Left lung (tissue), 10 donors: ENCODE results near the gene HAND1. TPM values are rescaled to one million over a fixed set of nuclear protein-coding genes. Genes with fewer than 3 reads are reported as not detected.

Experiments
- ATAC-seq: fragments of 200-7000 bp; cut with Tn5 transposase; one replicate; pipeline ENCODE4 v1.9.1; 2020; ENCODE audit warnings: moderate library complexity
- DNase-seq, 4 donors: peaks; one replicate each; pipeline ENCODE4 v3.0.0-alpha.2; 2013 to 2020
- H3K27ac ChIP-seq, 2 donors: fragments of 200-600 bp; sonication (generic) in 1 of 2; one replicate each; pipeline versions ENCODE4 v1.5.0 to v1.8.0; 2020 to 2021
- H3K27me3 ChIP-seq, 2 donors: fragments of 200-600 bp; sonication (generic) in 1 of 2; one replicate each; pipeline versions ENCODE4 v1.5.0 to v1.8.0; 2020 to 2021
- H3K36me3 ChIP-seq, 2 donors: fragments of 200-600 bp; sonication (generic) in 1 of 2; one replicate each; pipeline versions ENCODE4 v1.5.0 to v1.8.0; 2020 to 2021
- H3K4me1 ChIP-seq, 2 donors: fragments of 200-600 bp; one replicate each; pipeline ENCODE4 v1.8.0; 2021
- H3K4me3 ChIP-seq, 2 donors: fragments of 200-600 bp; sonication (generic) in 1 of 2; one replicate each; pipeline versions ENCODE4 v1.5.0 to v1.8.0; 2020 to 2021; ENCODE audit warnings: mild to moderate bottlenecking in 1 of 2
- H3K9me3 ChIP-seq, 2 donors: fragments of 200-600 bp; sonication (generic) in 1 of 2; one replicate each; pipeline versions ENCODE4 v1.5.0 to v1.8.0; 2020 to 2021
- CTCF ChIP-seq, 2 donors: fragments of 200-600 bp; sonication (generic) in 1 of 2; IDR thresholded peaks; one replicate each; pipeline versions ENCODE4 v1.5.0 to v1.8.0; 2021; ENCODE audit warnings: antibody characterized with exemption in 2 of 2
- intact Hi-C, 2 donors: fragments of 100-400 bp; cut with DNase I; formaldehyde crosslinking; loops; one replicate each; pipeline versions ENCODE4 v1.11.2 to v1.14.2; 2022
- polyA plus RNA-seq, 6 donors: library from polyadenylated mRNA; unstranded; fragments of 120-200 nt; gene quantifications; one replicate each; pipeline ENCODE4 v1.2.1, GENCODE V29; 2013; ENCODE audit not compliant: insufficient read length in 6 of 6
- total RNA-seq, 2 donors: library from RNA; stranded (reverse); fragmentation: NEBNext Ultra II Directional; extraction: Animal tissue kit (Norgen Biotek cat#: 25700); gene quantifications; one replicate each; pipeline ENCODE4 v1.2.1, GENCODE V29; 2021
- donor health status: DM: no; HTN: yes; CAD: no.
- donor health status: DM: no; HTN: no; CAD: no.

The HAND1 gene
- total and polyA plus RNA-seq, 8 donors, result not detected

DNA sequence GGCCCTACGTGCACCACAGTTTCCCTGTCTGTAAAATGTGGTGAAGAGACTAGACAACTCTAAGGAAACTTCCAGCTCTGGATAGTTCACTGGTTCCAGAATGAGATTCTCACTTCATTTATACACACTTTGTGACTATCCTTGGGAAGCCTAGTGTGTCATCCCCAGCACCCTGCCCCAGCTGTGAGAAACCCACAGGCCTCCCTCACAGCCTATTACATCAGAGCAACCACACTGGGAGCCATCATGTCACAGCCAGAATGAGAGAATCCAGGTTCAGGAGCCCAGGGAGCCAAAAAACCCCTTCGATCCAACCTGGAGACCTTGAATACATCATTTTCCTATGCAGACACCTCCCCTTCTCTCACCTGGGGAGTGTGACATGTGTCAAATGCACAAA is 21.0 kb upstream of the HAND1 start:
- no peak for TF ChIP-seq CTCF (IDR thresholded peaks at IDR 0.05)
- Histone ChIP-seq H3K9me3 (no peaks in the 10 kb centered on the region), H3K27ac (no peak overlapping the region), H3K4me3 (no peak overlapping the region), H3K27me3 (peaks cover 13 to 40% of the 10 kb centered on the region in 2 donors), H3K4me1 (no peaks in the 10 kb centered on the region), H3K36me3 (no peaks in the 10 kb centered on the region)
- intact Hi-C loops, result no loop called here
- no peak for ATAC-seq
- no peak for DNase-seq

GRCh38 chr5:154498591-154498990 is 20.6 kb upstream of the HAND1 start:
- intact Hi-C loops, result no loop called here
- Histone ChIP-seq H3K4me3 (no peak overlapping the region), H3K27me3 (peaks cover 15 to 44% of the 10 kb centered on the region in 2 donors), H3K36me3 (no peaks in the 10 kb centered on the region), H3K4me1 (no peaks in the 10 kb centered on the region), H3K9me3 (no peaks in the 10 kb centered on the region), H3K27ac (no peak overlapping the region)
- no peak for DNase-seq
- ATAC-seq, result no peak
- TF ChIP-seq CTCF (IDR thresholded peaks at IDR 0.05), result no peak

DNA sequence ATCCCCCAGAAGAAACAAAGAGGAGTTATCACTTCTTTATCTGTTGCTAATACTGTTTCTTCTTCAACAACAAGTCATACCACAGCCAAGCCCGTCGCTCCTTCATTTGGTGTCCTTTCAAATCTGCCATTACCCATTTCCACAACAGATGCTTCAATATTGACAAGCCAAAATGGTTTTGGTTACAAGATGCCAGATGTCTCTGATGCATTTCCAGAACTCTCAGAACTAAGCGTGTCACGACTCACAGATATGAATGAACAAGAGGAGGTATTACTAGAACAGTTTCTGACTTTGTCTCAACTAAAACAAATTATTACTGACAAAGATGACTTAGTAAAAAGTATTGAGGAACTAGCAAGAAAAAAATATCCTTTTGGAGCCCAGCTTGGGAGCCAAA is 16.0 kb upstream of the HAND1 start:
- no peak overlapping the region for H3K4me3 ChIP-seq
- no peak overlapping the region for H3K27ac ChIP-seq
- no peaks in the 10 kb centered on the region for H3K36me3 ChIP-seq
- no peaks in the 10 kb centered on the region for H3K9me3 ChIP-seq
- H3K27me3 ChIP-seq, result peaks cover 33 to 85% of the 10 kb centered on the region in 2 donors
- TF ChIP-seq CTCF (IDR thresholded peaks at IDR 0.05), result no peak
- intact Hi-C loops, result no loop called here
- ATAC-seq (no peak), DNase-seq (no peak)
- H3K4me1 ChIP-seq, result no peaks in the 10 kb centered on the region

GRCh38 chr5:154493274-154493673 is 15.2 kb upstream of the HAND1 start:
- ATAC-seq (no peak), DNase-seq (no peak)
- no peak overlapping the region for H3K27ac ChIP-seq
- H3K27me3 ChIP-seq, result peaks cover 39 to 92% of the 10 kb centered on the region in 2 donors
- no peaks in the 10 kb centered on the region for H3K36me3 ChIP-seq
- intact Hi-C loops, result no loop called here
- H3K4me1 ChIP-seq, result no peaks in the 10 kb centered on the region
- no peak overlapping the region for H3K4me3 ChIP-seq
- TF ChIP-seq CTCF (IDR thresholded peaks at IDR 0.05), result no peak
- no peaks in the 10 kb centered on the region for H3K9me3 ChIP-seq

DNA sequence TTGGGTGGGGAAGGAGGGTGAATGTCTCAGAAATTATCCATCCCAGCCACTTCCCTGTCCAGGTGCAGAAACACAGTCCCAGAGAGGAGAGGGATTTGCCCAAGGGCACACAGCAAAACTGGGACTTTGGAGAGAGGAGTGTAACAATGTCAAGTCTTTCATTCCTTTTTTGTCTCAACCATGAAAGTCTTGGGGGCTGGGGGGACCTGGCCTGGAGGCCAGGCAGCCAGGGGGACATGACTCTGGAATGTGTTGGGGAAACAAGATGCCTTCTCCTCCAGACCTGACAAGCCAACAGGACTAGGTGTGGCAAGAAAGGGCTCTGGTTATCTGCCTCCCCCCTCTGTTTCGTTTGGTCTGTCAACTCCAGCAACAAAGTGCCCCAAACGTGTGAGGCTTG is 13.9 kb upstream of the HAND1 start:
- Histone ChIP-seq H3K4me1 (no peaks in the 10 kb centered on the region), H3K27ac (no peak overlapping the region), H3K27me3 (peaks cover 48 to 99% of the 10 kb centered on the region in 2 donors), H3K36me3 (no peaks in the 10 kb centered on the region), H3K9me3 (no peaks in the 10 kb centered on the region), H3K4me3 (no peak overlapping the region)
- intact Hi-C loops, result no loop called here
- ATAC-seq, result no peak
- TF ChIP-seq CTCF (IDR thresholded peaks at IDR 0.05), result no peak
- no peak for DNase-seq
